Smooth muscle cell (in vitro differentiated cells): Measurements from ENCODE around the gene FAM13A. TPM values are rescaled to one million over a fixed set of nuclear protein-coding genes. Genes with fewer than 3 reads are reported as not detected.

ENCODE experiments used
- DNase-seq: peaks from one replicate; lab custom pipeline; 2025; ENCODE audit not compliant: unreplicated experiment; lab: John Stamatoyannopoulos, UW
- H2AFZ ChIP-seq: fragments of 200-600 bp; sonication (generic); 2 replicates; pipeline ENCODE4 v1.6.0; 2016; ENCODE audit warnings: antibody characterized with exemption, low read depth, mild to moderate bottlenecking
- H3F3A ChIP-seq: fragments of 200-600 bp; sonication (generic); 2 replicates; pipeline ENCODE4 v1.6.0; 2017; ENCODE audit warnings: antibody characterized with exemption, low read depth
- H3K27ac ChIP-seq: fragments of 200-600 bp; sonication (generic); 2 replicates; pipeline ENCODE4 v1.5.1; 2016; ENCODE audit warnings: low read depth, mild to moderate bottlenecking
- H3K27me3 ChIP-seq: fragments of 200-600 bp; sonication (generic); 2 replicates; pipeline ENCODE4 v1.6.1; 2016; ENCODE audit warnings: low read depth, mild to moderate bottlenecking
- H3K36me3 ChIP-seq: fragments of 200-600 bp; sonication (generic); 2 replicates; pipeline ENCODE4 v1.5.1; 2016; ENCODE audit warnings: low read depth
- H3K4me1 ChIP-seq: fragments of 200-600 bp; sonication (generic); 2 replicates; pipeline ENCODE4 v1.5.1; 2016; ENCODE audit warnings: low read depth
- H3K4me2 ChIP-seq: fragments of 200-600 bp; sonication (generic); 2 replicates; pipeline ENCODE4 v1.6.0; 2016; ENCODE audit warnings: mild to moderate bottlenecking
- H3K4me3 ChIP-seq: fragments of 200-600 bp; sonication (generic); 2 replicates; pipeline ENCODE4 v1.5.1; 2016; ENCODE audit warnings: mild to moderate bottlenecking
- H3K79me2 ChIP-seq: fragments of 200-600 bp; sonication (generic); 2 replicates; pipeline ENCODE4 v1.6.0; 2016; ENCODE audit warnings: low read depth, mild to moderate bottlenecking
- H3K9ac ChIP-seq: fragments of 200-600 bp; sonication (generic); 2 replicates; pipeline ENCODE4 v1.6.0; 2016; ENCODE audit warnings: low read depth
- H3K9me3 ChIP-seq: fragments of 200-600 bp; sonication (generic); replicated peaks from 2 replicates; pipeline ENCODE4 v1.5.1; 2016; ENCODE audit warnings: low read depth
- H4K20me1 ChIP-seq: fragments of 200-600 bp; sonication (generic); 2 replicates; pipeline ENCODE4 v1.6.0; 2016; ENCODE audit warnings: low read depth
- CTCF ChIP-seq: fragments of 200-600 bp; sonication (generic); IDR thresholded peaks from 2 replicates; pipeline ENCODE4 v1.5.1; 2017; ENCODE audit warnings: borderline replicate concordance, mild to moderate bottlenecking, antibody characterized with exemption; ENCODE audit not compliant: insufficient read depth, poor library complexity, severe bottlenecking
- WGBS: methylation state at CpG from one replicate; pipeline ENCODE4 v1.1.7; 2016; ENCODE audit warnings: low lambda C conversion rate; 5-methylcytosine and 5-hydroxymethylcytosine counted together
- polyA plus RNA-seq: library from polyadenylated mRNA; unstranded; fragments of >200 nt; fragmentation: Nextera tagmentation; extraction: Ambion mirVana; gene quantifications from 2 replicates; pipeline ENCODE4 v1.2.1, GENCODE V29; 2016
- total RNA-seq: library from RNA; depleted of rRNA; stranded (reverse); fragments of >200 nt; gene quantifications from 2 replicates; pipeline ENCODE4 v1.2.3, GENCODE V29; 2014

The FAM13A gene
- total and polyA plus RNA-seq, 2 experiments from 2014 or later = 14.6 to 39.9 TPM

- Histone ChIP-seq H3K27me3 (no peaks in the 10 kb centered on the region), H3K9me3 (no peaks in the 10 kb centered on the region), H2AFZ (no peak overlapping the region), H3F3A (no peaks in the 10 kb centered on the region), H3K9ac (no peak overlapping the region), H3K4me2 (no peak overlapping the region), H3K27ac (no peak overlapping the region), H3K4me1 (no peaks in the 10 kb centered on the region), H3K36me3 (no peaks in the 10 kb centered on the region), H4K20me1 (no peaks in the 10 kb centered on the region), H3K4me3 (no peak overlapping the region), H3K79me2 (no peaks in the 10 kb centered on the region)
- TF ChIP-seq CTCF = no peak
- WGBS = 81% methylated on average over 3 of the region's 3 CpGs
- DNase-seq = no peak
Observed at GRCh38 chr4:88955580-88956380, 101.2 kb downstream of the FAM13A start.

DNA sequence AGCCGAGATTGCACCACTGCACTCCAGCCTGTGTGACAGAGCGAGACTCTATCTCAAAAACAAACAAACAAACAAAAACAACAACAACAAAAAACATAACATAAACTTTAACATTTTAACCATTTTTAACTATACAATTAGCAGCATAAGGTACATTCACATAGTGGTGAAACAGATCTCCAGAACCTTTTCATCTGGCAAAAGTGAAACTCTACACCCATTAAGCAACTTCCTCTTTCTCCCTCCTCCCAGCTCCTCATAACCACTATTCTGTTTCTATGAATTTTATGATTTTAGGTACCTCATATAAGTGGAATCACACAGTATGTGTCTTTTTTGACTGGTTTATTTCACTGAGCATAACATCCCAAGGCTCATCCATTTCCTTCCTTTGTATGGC, 103.6 kb downstream of the FAM13A start:
- Histone ChIP-seq H3F3A (no peaks in the 10 kb centered on the region), H3K4me3 (no peak overlapping the region), H3K36me3 (no peaks in the 10 kb centered on the region), H3K27ac (no peak overlapping the region), H3K4me2 (no peak overlapping the region), H3K27me3 (no peaks in the 10 kb centered on the region), H2AFZ (no peak overlapping the region), H3K79me2 (no peaks in the 10 kb centered on the region), H3K9ac (no peak overlapping the region), H3K9me3 (no peaks in the 10 kb centered on the region), H4K20me1 (no peaks in the 10 kb centered on the region), H3K4me1 (no peaks in the 10 kb centered on the region)
- no peak for TF ChIP-seq CTCF
- DNase-seq = no peak
- WGBS = 100% methylated on average over 2 of the region's 2 CpGs

DNA sequence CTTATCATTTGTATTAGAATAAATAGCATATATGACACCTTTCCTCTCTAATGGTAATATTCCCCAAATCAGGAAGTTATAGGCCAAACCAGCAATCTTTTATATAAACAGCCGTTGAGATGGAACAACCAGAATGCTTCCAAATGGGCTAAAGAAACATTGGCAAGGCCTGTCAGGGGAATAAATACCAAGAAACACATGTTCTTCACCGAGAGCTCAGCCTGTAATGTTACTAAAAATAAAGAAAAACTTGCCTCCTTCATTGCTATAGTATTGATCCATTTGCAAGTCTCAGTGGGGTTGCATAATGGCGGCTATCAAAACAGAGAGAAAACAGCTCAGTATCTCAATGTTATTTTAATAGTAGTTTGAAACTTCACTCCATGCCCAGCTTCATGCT, 104.9 kb downstream of the FAM13A start:
- H3K4me3 ChIP-seq = no peak overlapping the region
- H3K27ac ChIP-seq = no peak overlapping the region
- H3K9ac ChIP-seq = no peak overlapping the region
- no peaks in the 10 kb centered on the region for H3K9me3 ChIP-seq
- no peak for TF ChIP-seq CTCF
- no peak for DNase-seq
- no peaks in the 10 kb centered on the region for H3K27me3 ChIP-seq
- no peaks in the 10 kb centered on the region for H3K4me1 ChIP-seq
- H2AFZ ChIP-seq = no peak overlapping the region
- no peak overlapping the region for H3K4me2 ChIP-seq
- H3K36me3 ChIP-seq = no peaks in the 10 kb centered on the region
- H3F3A ChIP-seq = no peaks in the 10 kb centered on the region
- no peaks in the 10 kb centered on the region for H4K20me1 ChIP-seq
- no peaks in the 10 kb centered on the region for H3K79me2 ChIP-seq
- 96% methylated on average over 3 of the region's 3 CpGs for WGBS

DNA sequence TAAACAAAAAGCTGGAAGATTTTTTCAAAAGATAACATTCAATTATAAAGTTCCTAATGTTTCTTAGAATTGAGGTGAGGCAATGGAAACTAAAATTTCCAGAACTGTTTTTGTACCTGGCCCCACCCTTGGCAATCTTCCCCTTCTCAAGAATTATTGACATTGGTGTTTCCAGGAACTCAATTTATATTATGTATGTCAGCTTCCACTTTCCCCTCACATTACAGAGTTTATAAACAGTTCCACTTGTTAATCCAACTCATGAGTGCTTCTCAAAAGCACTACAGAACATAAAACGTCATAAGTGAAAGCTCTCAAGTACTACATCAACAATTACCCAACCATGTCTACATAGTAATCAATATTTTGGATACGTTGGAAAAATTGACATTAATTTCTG, 107.4 kb downstream of the FAM13A start:
- H3K27ac ChIP-seq = no peak overlapping the region
- no peaks in the 10 kb centered on the region for H3K79me2 ChIP-seq
- no peak for TF ChIP-seq CTCF
- no peak overlapping the region for H2AFZ ChIP-seq
- no peaks in the 10 kb centered on the region for H3K4me1 ChIP-seq
- no peak for DNase-seq
- no peaks in the 10 kb centered on the region for H4K20me1 ChIP-seq
- 97% methylated on average over 2 of the region's 2 CpGs for WGBS
- H3K9me3 ChIP-seq = no peaks in the 10 kb centered on the region
- no peaks in the 10 kb centered on the region for H3K27me3 ChIP-seq
- no peak overlapping the region for H3K4me2 ChIP-seq
- H3K9ac ChIP-seq = no peak overlapping the region
- no peaks in the 10 kb centered on the region for H3K36me3 ChIP-seq
- H3K4me3 ChIP-seq = no peak overlapping the region
- no peaks in the 10 kb centered on the region for H3F3A ChIP-seq
